WTC11 (cell line): Measurements from ENCODE around the gene CD101.

Experiments
- CBFB ChIP-seq: sonication (generic); formaldehyde crosslinking; IDR thresholded peaks from 2 replicates; pipeline ENCODE4 v1.8.1; 2022; ENCODE audit warnings: mild to moderate bottlenecking, low read depth, missing genetic modification reagents
- TF ChIP-seq, protein P1 (sequence below): sonication (generic); formaldehyde crosslinking; IDR thresholded peaks from 2 replicates; pipeline ENCODE4 v1.8.1; 2022; ENCODE audit warnings: low read depth, missing genetic modification reagents, borderline replicate concordance

DNA sequence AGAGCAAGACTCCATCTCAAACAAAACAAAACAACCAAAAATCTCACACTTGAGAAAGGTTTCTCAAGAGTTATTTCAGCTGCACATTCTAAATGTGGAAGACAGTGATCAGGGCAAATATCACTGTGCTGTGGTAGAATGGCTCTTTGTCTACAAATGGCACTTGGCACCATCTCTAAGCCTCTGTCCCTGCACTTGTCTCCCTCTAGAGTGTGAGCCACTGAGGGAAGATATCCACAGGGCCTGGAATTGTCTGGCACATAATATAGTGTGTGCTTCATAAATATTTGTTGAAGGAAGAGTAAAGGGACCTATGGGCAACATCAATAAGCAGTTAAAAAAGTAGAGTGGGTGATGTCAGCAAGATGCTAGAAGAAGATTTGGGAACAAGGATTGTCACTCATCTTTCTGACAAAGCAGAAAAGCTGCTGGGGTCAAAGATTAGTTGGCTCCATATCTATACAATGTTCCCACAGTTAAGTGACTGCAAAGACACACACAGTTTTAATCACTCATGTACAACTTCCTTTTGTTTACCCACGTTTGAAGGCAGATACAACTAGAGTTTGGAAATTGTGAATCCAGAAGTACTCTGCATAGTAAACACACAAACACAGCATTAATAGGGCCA, 19.1 kb downstream of the CD101 start:
- TF ChIP-seq, protein P1, sequence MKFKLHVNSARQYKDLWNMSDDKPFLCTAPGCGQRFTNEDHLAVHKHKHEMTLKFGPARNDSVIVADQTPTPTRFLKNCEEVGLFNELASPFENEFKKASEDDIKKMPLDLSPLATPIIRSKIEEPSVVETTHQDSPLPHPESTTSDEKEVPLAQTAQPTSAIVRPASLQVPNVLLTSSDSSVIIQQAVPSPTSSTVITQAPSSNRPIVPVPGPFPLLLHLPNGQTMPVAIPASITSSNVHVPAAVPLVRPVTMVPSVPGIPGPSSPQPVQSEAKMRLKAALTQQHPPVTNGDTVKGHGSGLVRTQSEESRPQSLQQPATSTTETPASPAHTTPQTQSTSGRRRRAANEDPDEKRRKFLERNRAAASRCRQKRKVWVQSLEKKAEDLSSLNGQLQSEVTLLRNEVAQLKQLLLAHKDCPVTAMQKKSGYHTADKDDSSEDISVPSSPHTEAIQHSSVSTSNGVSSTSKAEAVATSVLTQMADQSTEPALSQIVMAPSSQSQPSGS (CRISPR knock-in tag) = no peak
- no peak for TF ChIP-seq CBFB (CRISPR knock-in tag)
